HepG2 (cell line): ENCODE results near the gene ALPK3. TPM values are rescaled to one million over a fixed set of nuclear protein-coding genes. Genes with fewer than 3 reads are reported as not detected.
A peak's percentile ranks its signal among the peaks of the same experiment; 100 is the strongest.

Experiments
- ATF6 ChIP-seq: sonication (generic); formaldehyde crosslinking; conservative IDR thresholded peaks from 2 replicates; pipeline ENCODE4 v1.4.0; 2020; ENCODE audit warnings: missing genetic modification reagents
- ELF4 ChIP-seq: sonication (generic); formaldehyde crosslinking; IDR thresholded peaks from 2 replicates; pipeline ENCODE4 v1.5.0; 2020; ENCODE audit warnings: missing genetic modification reagents, mild to moderate bottlenecking, moderate library complexity, borderline replicate concordance
- ETV5 ChIP-seq: IDR thresholded peaks from 2 replicates; pipeline ENCODE4 v1.6.1; 2018; ENCODE audit warnings: missing biosample characterization, missing genetic modification reagents, inconsistent platforms, borderline replicate concordance
- GATAD2A ChIP-seq: IDR thresholded peaks from 2 replicates; pipeline ENCODE4 v1.6.1; 2016
- GPN1 ChIP-seq: sonication (generic); formaldehyde crosslinking; IDR thresholded peaks from 2 replicates; pipeline ENCODE4 v1.5.1; 2020; ENCODE audit warnings: missing genetic modification reagents, borderline replicate concordance
- HIC2 ChIP-seq: sonication (generic); formaldehyde crosslinking; IDR thresholded peaks from 2 replicates; pipeline ENCODE4 v1.9.0; 2022; ENCODE audit warnings: low read depth, missing genetic modification reagents
- HNRNPH1 ChIP-seq: fragments of 200-400 bp; formaldehyde crosslinking; optimal IDR thresholded peaks from 2 replicates; pipeline ENCODE3; 2017; ENCODE audit warnings: mild to moderate bottlenecking, low read depth, low read length
- KDM6A ChIP-seq: IDR thresholded peaks from 2 replicates; pipeline ENCODE4 v1.6.1; 2016; ENCODE audit warnings: low read depth
- KMT2A ChIP-seq: sonication (generic); formaldehyde crosslinking; IDR thresholded peaks from 2 replicates; pipeline ENCODE4 v1.4.0; 2020; ENCODE audit warnings: missing genetic modification reagents
- NR0B2 ChIP-seq: sonication (generic); formaldehyde crosslinking; IDR thresholded peaks from 2 replicates; pipeline ENCODE4 v1.4.0; 2020; ENCODE audit warnings: mild to moderate bottlenecking, missing genetic modification reagents
- SRSF1 ChIP-seq: fragments of 200-400 bp; formaldehyde crosslinking; optimal IDR thresholded peaks from 2 replicates; pipeline ENCODE3; 2017; ENCODE audit warnings: mild to moderate bottlenecking, low read depth, low read length, moderate library complexity
- TEAD3 ChIP-seq: optimal IDR thresholded peaks from 2 replicates; pipeline ENCODE3; 2016; ENCODE audit warnings: borderline replicate concordance
- U2AF1 ChIP-seq: fragments of 200-400 bp; formaldehyde crosslinking; optimal IDR thresholded peaks from 2 replicates; pipeline ENCODE3; 2017; ENCODE audit warnings: mild to moderate bottlenecking, low read depth, low read length
- ZBTB20 ChIP-seq: sonication (generic); formaldehyde crosslinking; IDR thresholded peaks from 2 replicates; pipeline ENCODE4 v1.8.1; 2023; ENCODE audit warnings: missing genetic modification reagents, low read depth, mild to moderate bottlenecking, borderline replicate concordance
- ZFP62 ChIP-seq: sonication (generic); formaldehyde crosslinking; IDR thresholded peaks from 2 replicates; pipeline ENCODE4 v1.4.0; 2020; ENCODE audit warnings: missing genetic modification reagents
- ZIK1 ChIP-seq: sonication (generic); formaldehyde crosslinking; IDR thresholded peaks from 2 replicates; pipeline ENCODE4 v1.5.0; 2020; ENCODE audit warnings: mild to moderate bottlenecking, low read depth, missing genetic modification reagents, borderline replicate concordance
- ZNF543 ChIP-seq: sonication (generic); formaldehyde crosslinking; IDR thresholded peaks from 2 replicates; pipeline ENCODE4 v1.4.0; 2020; ENCODE audit warnings: mild to moderate bottlenecking, missing genetic modification reagents
- polyA plus RNA-seq, 8 experiments: library from polyadenylated mRNA; depleted of rRNA in 3 of 8; stranded (reverse) in 7 of 8; unstranded in 1 of 8; fragments of >200 nt; fragmentation: Illumina TruSeq in 4 of 8; extraction: Trizol in 4 of 8; gene quantifications; 2 replicates each; pipeline versions ENCODE4 v1.2.1 to v1.2.3, GENCODE V29; 2011 to 2016; ENCODE audit warnings: low read depth in 4 of 8, missing spikeins in 1 of 8, mixed read lengths in 1 of 8; ENCODE audit not compliant: insufficient read depth in 1 of 8
- total RNA-seq, 5 experiments: library from RNA; depleted of rRNA; stranded (reverse); fragments of >200 nt; fragmentation: Illumina TruSeq; extraction: Trizol; gene quantifications; 2 replicates each; pipeline ENCODE4 v1.2.3, GENCODE V29; 2016; ENCODE audit warnings: low read depth in 1 of 5
- TF ChIP-seq, protein P1 (sequence below): IDR thresholded peaks from 2 replicates; pipeline ENCODE4 v1.6.1; 2018; ENCODE audit warnings: missing genetic modification reagents, mild to moderate bottlenecking, missing compliant biosample characterization
- TF ChIP-seq, protein P2 (sequence below): sonication (generic); formaldehyde crosslinking; IDR thresholded peaks from 2 replicates; pipeline ENCODE4 v1.5.1; 2020; ENCODE audit warnings: mild to moderate bottlenecking, missing genetic modification reagents, borderline replicate concordance
- TF ChIP-seq, protein P3 (sequence below): sonication (generic); formaldehyde crosslinking; conservative IDR thresholded peaks from 2 replicates; pipeline ENCODE4 v1.8.0; 2022; ENCODE audit warnings: low read depth, missing genetic modification reagents

Gene ALPK3
- total and polyA plus RNA-seq, 2 of the 13 experiments (the other 11 are each of a cell fraction or from before 2014, with no cell fraction given) = 0.04 to 0.42 TPM

- TF ChIP-seq ETV5 (CRISPR knock-in tag) (peak; percentile 28; the same call in 1 of the 2 replicates), ZBTB20 (no peak), ZNF543 (CRISPR knock-in tag) (no peak), HIC2 (CRISPR knock-in tag) (no peak), U2AF1 (no peak), NR0B2 (CRISPR knock-in tag) (no peak), KDM6A (CRISPR knock-in tag) (no peak), ATF6 (CRISPR knock-in tag) (no peak), KMT2A (0 out of 2 replicates have a peak, but pooled peaks have one; percentile 24), ZIK1 (CRISPR knock-in tag) (no peak), HNRNPH1 (no peak), GATAD2A (CRISPR knock-in tag) (peak; percentile 52), ZFP62 (CRISPR knock-in tag) (no peak), TEAD3 (CRISPR knock-in tag) (peak; percentile 71), SRSF1 (no peak), GPN1 (CRISPR knock-in tag) (no peak), ELF4 (CRISPR knock-in tag) (no peak)
- TF ChIP-seq, protein P1, sequence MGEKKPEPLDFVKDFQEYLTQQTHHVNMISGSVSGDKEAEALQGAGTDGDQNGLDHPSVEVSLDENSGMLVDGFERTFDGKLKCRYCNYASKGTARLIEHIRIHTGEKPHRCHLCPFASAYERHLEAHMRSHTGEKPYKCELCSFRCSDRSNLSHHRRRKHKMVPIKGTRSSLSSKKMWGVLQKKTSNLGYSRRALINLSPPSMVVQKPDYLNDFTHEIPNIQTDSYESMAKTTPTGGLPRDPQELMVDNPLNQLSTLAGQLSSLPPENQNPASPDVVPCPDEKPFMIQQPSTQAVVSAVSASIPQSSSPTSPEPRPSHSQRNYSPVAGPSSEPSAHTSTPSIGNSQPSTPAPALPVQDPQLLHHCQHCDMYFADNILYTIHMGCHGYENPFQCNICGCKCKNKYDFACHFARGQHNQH = peak; percentile 76; the same call in 1 of the 2 replicates
- TF ChIP-seq, protein P2, sequence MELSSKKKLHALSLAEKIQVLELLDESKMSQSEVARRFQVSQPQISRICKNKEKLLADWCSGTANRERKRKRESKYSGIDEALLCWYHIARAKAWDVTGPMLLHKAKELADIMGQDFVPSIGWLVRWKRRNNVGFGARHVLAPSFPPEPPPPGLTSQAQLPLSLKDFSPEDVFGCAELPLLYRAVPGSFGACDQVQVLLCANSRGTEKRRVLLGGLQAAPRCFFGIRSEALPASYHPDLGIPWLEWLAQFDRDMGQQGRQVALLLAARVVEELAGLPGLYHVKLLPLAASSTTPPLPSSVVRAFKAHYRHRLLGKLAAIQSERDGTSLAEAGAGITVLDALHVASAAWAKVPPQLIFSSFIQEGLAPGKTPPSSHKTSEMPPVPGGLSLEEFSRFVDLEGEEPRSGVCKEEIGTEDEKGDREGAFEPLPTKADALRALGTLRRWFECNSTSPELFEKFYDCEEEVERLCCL = no peak
- TF ChIP-seq, protein P3, sequence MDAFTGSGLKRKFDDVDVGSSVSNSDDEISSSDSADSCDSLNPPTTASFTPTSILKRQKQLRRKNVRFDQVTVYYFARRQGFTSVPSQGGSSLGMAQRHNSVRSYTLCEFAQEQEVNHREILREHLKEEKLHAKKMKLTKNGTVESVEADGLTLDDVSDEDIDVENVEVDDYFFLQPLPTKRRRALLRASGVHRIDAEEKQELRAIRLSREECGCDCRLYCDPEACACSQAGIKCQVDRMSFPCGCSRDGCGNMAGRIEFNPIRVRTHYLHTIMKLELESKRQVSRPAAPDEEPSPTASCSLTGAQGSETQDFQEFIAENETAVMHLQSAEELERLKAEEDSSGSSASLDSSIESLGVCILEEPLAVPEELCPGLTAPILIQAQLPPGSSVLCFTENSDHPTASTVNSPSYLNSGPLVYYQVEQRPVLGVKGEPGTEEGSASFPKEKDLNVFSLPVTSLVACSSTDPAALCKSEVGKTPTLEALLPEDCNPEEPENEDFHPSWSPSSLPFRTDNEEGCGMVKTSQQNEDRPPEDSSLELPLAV = no peak
Observed at GRCh38 chr15:84826369-84826823, 9.2 kb downstream of the ALPK3 start (continued).
